ENCODE results near the gene MRPL58. TPM values are rescaled to one million over a fixed set of nuclear protein-coding genes. Genes with fewer than 3 reads are reported as not detected.

MRPL58 gene
- total and polyA plus RNA-seq, 2 of the 8 experiments (the other 6 are each of a cell fraction or from before 2014, with no cell fraction given): 43.6 to 49.1 TPM

DNA sequence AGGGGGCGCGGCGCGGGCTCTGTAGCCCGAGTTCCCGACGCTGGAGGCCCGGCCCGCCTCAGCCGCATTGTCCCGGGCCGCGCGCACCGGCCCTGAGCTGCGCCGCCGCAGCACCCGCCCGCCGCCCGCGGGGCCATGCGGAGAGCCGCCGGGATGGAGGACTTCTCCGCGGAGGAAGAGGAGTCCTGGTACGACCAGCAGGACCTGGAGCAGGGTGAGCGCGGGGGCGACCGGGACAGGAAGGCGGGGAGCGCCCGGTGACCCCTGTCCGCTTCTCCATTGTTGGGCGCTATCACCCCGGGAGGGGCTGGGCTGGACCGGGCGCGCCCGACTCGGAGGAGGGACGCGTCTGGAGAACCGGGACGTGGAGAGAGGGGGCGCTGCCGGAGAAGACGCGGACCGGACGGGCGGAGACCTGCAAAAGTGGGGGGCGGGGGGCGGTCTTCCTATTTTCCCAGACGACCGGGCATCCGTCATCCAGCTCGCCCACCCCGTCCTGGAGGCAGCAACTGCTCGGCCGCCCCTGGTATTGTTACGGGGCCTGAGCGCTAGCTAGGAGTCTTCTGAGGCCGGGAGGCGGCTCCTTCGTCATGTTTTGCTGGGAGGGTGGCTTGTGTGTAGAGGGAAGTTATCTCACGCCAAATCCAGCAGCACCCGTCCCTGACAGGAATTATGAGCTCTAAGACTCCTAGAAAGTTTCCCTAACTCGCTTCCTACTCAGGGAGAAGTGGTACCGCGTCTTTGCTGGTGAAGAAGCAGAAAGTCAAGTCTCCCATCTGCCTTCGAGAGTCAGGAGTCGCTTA lies 24.4 kb upstream of the MRPL58 start (continued):
- no peak for TF ChIP-seq MAFK (IDR thresholded peaks at IDR 0.05; ENCODE audit: low read depth, low read length)
- no peak for TF ChIP-seq ZNF274 (IDR thresholded peaks at IDR 0.05; ENCODE audit: borderline replicate concordance, extremely low read depth, low read length)
- no peak for TF ChIP-seq RXRA (IDR thresholded peaks at IDR 0.05; ENCODE audit: insufficient read depth, low read depth, low read length)
- peak; percentile 48 for TF ChIP-seq CREB1 (IDR thresholded peaks at IDR 0.05)
